NK-92 (cell line): Measurements from ENCODE around the gene RMRP.
"Not testable (repeated sequence)": the region's sequence is repeated elsewhere in the genome, so short reads cannot be mapped to it uniquely, and the experiment has no call there.

Experiments used
- DNase-seq: peaks from one replicate; lab custom pipeline; 2025; ENCODE audit not compliant: unreplicated experiment; lab: John Stamatoyannopoulos, UW

Gene RMRP

GRCh38 chr9:35646153-35646532, 11.7 kb downstream of the RMRP start:
- no peak for DNase-seq

GRCh38 chr9:35645736-35646135, 12.1 kb downstream of the RMRP start:
- DNase-seq, result not testable (repeated sequence)

GRCh38 chr9:35643046-35643445, 14.8 kb downstream of the RMRP start:
- no peak for DNase-seq

GRCh38 chr9:35641478-35641877, 16.3 kb downstream of the RMRP start:
- not testable (repeated sequence) for DNase-seq

- not testable (repeated sequence) for DNase-seq
Measured at GRCh38 chr9:35640431-35640830, 17.4 kb downstream of the RMRP start.

- DNase-seq, result no peak
Measured at GRCh38 chr9:35639631-35640030, 18.2 kb downstream of the RMRP start.

- DNase-seq, result not testable (repeated sequence)
Measured at GRCh38 chr9:35639225-35639624, 18.6 kb downstream of the RMRP start.

GRCh38 chr9:35638751-35639150, 19.1 kb downstream of the RMRP start:
- DNase-seq, result not testable (repeated sequence)

- DNase-seq, result not testable (repeated sequence)
Measured at GRCh38 chr9:35637427-35637955, 20.3 kb downstream of the RMRP start.

GRCh38 chr9:35636877-35637246, 21.0 kb downstream of the RMRP start:
- not testable (repeated sequence) for DNase-seq

GRCh38 chr9:35636135-35636876, 21.5 kb downstream of the RMRP start:
- DNase-seq, result no peak

- DNase-seq, result no peak
Measured at GRCh38 chr9:35635730-35636129, 22.1 kb downstream of the RMRP start.

GRCh38 chr9:35629597-35629996, 28.2 kb downstream of the RMRP start:
- no peak for DNase-seq

GRCh38 chr9:35628389-35628991, 29.3 kb downstream of the RMRP start:
- no peak for DNase-seq

- no peak for DNase-seq
Measured at GRCh38 chr9:35627575-35627974, 30.2 kb downstream of the RMRP start.

GRCh38 chr9:35619800-35620158, 38.0 kb downstream of the RMRP start:
- DNase-seq, result no peak

- no peak for DNase-seq
Measured at GRCh38 chr9:35618854-35619799, 38.7 kb downstream of the RMRP start.

- DNase-seq, result no peak
Measured at GRCh38 chr9:35618325-35618727, 39.5 kb downstream of the RMRP start, which contains the start of gene CD72. Gene CD72 (minus strand): TSS chr9:35618413. CDS start chr9:35618303, 110 bp downstream.

GRCh38 chr9:35617548-35617947, 40.3 kb downstream of the RMRP start:
- DNase-seq, result no peak

- DNase-seq, result no peak
Measured at GRCh38 chr9:35616681-35617459, 40.9 kb downstream of the RMRP start.
